ENCODE results near the gene DIDO1. TPM values are rescaled to one million over a fixed set of nuclear protein-coding genes. Genes with fewer than 3 reads are reported as not detected.

Gene DIDO1
- total RNA-seq, 4 donors from 2014 or later, result 40.6 to 64.4 (median 54.1) TPM

DNA sequence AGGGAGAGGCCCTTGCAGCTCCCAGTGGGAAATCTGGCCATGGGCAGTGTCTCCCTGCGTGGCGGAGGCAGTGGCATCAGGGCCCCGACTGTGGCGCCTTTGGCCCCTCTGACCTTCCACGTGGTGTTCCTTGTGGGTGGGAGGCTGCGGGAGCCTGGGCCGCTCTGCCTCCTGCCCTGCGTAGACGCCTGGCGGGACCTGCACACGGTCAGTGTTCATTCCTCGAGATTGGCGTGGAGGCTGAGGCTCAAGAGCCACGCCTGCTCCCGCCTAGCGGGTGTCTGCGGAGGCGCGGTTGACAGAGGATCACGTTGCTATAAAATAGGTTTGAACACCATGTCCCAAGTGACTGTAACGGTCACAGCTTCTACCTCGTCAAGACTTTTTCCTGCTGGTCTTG, 95.5 kb downstream of the DIDO1 start:
- DNase-seq (ENCODE audit: low spot score), result no peak
- ATAC-seq (ENCODE audit: low FRiP score), result no peak
- no peak for TF ChIP-seq CTCF (IDR thresholded peaks at IDR 0.05)

DNA sequence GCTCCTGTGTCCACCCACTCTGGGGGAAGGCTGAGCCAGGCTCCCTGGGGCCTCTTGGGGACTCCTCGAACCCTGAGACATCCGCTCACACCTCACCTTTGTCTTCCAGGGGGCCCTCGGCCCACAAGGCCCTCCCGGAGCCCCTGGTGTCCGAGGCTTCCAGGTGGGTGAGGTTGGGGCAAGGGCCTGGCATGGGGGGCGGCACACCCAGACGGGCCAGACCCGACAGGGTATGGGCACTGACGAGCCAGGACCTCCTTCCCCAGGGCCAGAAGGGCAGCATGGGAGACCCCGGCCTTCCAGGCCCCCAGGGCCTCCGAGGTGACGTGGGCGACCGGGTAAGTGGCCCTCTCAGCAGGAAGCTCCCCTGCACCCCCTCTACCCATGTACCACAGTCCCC, 96.1 kb downstream of the DIDO1 start:
- TF ChIP-seq CTCF (IDR thresholded peaks at IDR 0.05), result no peak
- DNase-seq (ENCODE audit: low spot score) (no peak), ATAC-seq (ENCODE audit: low FRiP score) (no peak)

GRCh38 chr20:62829231-62830230, 96.8 kb downstream of the DIDO1 start:
- DNase-seq (ENCODE audit: low spot score), result no peak
- TF ChIP-seq CTCF (IDR thresholded peaks at IDR 0.05), result no peak
- ATAC-seq (ENCODE audit: low FRiP score), result no peak

GRCh38 chr20:62828511-62829230, 97.6 kb downstream of the DIDO1 start:
- ATAC-seq (ENCODE audit: low FRiP score) (no peak), DNase-seq (ENCODE audit: low spot score) (no peak)
- TF ChIP-seq CTCF (IDR thresholded peaks at IDR 0.05), result no peak

DNA sequence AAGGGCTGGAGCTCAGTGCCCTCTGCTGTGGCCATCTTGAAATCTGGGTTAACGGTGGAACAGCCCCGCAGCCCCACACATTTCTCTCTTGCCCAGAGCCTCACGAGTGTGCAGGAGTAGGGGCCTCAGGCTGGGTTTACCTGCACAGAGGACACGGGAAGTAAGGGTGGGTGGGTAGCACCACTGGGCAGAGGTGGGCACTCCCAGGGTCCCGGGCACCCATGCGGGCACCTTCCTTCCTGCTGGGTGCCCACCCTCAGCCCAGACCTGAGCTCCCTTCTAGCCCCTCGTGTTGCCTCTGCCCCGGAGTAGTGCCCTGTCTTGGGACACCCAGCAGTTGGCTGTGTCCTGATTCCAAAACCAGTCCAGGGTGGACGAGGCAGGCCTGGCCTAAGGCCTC, 98.3 kb downstream of the DIDO1 start:
- DNase-seq (ENCODE audit: low spot score) (no peak), ATAC-seq (ENCODE audit: low FRiP score) (no peak)
- no peak for TF ChIP-seq CTCF (IDR thresholded peaks at IDR 0.05)

Small RNA genes lying within 50 kb of the gene (small RNA-seq; reads per million reads assigned to genes)
- not detected for gene DPH3P1

Other genes with a start within 250 kb of the DIDO1 start
- under 1 TPM in 2 of 4 donors, not detected in 2; 0.24 to 0.25 TPM for gene NTSR1, start 217.7 kb downstream of the DIDO1 start, total RNA-seq
- gene MRGBP, start 130.0 kb downstream of the DIDO1 start, total RNA-seq, result 10 to 100 TPM in 2 of 4 donors, 1 to 10 TPM in 2; 8.0 to 10.4 (median 9.1) TPM
- gene OGFR, start 121.7 kb downstream of the DIDO1 start, total RNA-seq, result 10 to 100 TPM; 34.0 to 84.2 (median 52.8) TPM
- gene COL9A3, start 109.5 kb downstream of the DIDO1 start, total RNA-seq, result 1 to 10 TPM; 2.3 to 6.3 (median 3.6) TPM
- gene TCFL5, start 64.7 kb downstream of the DIDO1 start, total RNA-seq, result 1 to 10 TPM; 6.1 to 7.7 (median 6.3) TPM
- gene GID8, start 11.6 kb upstream of the DIDO1 start, total RNA-seq, result 10 to 100 TPM; 21.7 to 33.4 (median 25.5) TPM
- gene SLC17A9, start 26.2 kb upstream of the DIDO1 start, total RNA-seq, result 10 to 100 TPM in 1 of 4 donors, 1 to 10 TPM in 3; 1.6 to 10.7 (median 2.5) TPM
- not detected for gene BHLHE23, start 80.5 kb upstream of the DIDO1 start, total RNA-seq